GM12801 (cell line): ENCODE measurements around the gene LRPPRC.
A peak's percentile ranks its signal among the peaks of the same experiment; 100 is the strongest.

Experiments
- CTCF ChIP-seq: IDR thresholded peaks from one replicate; pipeline ENCODE4 v1.5.1; 2011; ENCODE audit warnings: control low read depth; ENCODE audit not compliant: insufficient read length; ENCODE audit errors: extremely low read depth

The LRPPRC gene

GRCh38 chr2:43995733-43996533 is at the start of gene LRPPRC:
Gene LRPPRC (minus strand): TSS chr2:43995989. CDS start chr2:43995947, 42 bp downstream.
- TF ChIP-seq CTCF: no peak

GRCh38 chr2:44045061-44045460 is 49.3 kb upstream of the LRPPRC start:
- TF ChIP-seq CTCF: no peak

GRCh38 chr2:44044281-44044720 is 48.5 kb upstream of the LRPPRC start:
- TF ChIP-seq CTCF: peak; percentile 16

DNA sequence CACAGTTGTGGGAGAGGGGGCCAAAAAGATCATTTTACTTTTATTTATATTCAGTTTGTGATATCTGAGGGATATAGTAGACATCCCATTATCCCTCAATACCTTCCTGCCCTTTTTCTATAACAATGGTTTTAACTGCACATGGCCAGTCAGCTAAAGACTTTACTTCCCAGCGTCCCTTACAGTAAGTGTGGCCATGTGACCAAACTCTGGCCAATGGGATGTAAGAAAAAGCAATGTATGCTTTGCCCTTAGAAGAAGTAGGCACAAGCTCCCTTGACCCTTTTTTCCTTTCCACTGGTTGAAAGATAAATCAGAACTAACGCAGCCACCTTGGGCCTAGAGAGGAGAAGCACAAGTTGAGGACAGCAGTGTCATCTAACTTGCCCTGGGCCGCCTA is 44.6 kb upstream of the LRPPRC start:
- TF ChIP-seq CTCF: no peak

GRCh38 chr2:44038277-44038676 is 42.5 kb upstream of the LRPPRC start:
- TF ChIP-seq CTCF: no peak

DNA sequence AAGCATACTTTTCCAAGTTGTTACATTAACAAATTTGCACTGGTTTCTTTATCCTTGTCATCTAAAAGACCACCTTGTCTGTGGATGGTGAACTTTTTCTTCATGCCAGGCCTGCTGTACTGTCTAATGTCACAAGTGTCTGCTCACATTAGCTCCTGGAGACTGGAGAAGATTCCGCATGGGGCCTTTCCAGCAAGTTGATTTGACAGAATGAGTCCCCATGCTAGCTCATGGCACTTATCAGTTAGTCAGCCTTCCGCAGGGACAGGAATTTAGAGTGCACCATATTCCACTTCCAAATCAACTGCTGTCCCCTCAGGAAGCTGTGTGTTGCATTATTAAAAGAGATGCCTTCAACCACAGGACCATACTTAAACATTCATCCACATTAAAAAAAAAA is 41.4 kb upstream of the LRPPRC start:
- TF ChIP-seq CTCF: no peak

DNA sequence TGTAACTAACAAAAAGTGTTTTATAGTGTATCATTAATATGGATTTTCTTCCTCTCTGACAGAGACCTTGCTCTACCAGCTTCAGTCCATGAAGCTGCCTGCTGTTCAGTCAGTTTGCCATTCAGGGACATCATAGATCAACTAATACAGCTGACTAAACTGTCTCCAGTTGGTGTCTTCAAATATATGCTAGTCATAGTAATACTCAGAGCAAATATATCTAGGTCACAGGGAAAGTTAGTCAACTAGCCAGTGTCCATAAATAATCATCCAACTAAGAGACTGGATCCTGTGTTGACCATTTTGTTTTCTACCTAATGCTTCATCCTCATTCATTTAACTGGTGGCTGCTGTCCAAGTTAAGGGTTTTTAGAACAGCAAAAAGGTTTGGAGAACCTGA is 38.2 kb upstream of the LRPPRC start:
- TF ChIP-seq CTCF: no peak
